ENCODE measurements around the gene CFAP61.

DNA sequence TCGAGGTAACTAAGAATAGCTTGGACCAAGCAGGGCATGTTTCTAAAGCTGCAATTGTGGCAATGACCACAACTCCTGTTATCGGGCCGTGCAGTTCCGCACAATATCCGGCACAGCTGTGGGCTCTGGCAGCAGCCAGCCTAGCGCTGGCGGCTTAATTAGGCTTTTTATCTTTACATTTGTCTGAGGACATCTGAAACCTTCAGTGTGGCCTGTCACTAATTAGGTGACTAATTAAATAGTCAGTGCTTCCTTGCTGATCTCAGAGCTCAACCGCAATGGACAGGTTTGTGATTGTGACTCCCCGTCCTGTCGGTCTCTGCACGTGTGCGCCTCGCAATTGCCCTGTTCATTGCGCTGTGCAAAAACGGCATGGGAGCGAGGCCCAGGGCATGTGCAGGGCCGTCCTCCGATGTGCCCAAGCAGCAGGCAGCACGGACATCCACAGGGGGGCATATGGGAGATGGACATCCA, 180.7 kb downstream of the CFAP61 start:
- no peak for TF ChIP-seq POLR2AphosphoS5 (IDR thresholded peaks at IDR 0.05)
- no peak for TF ChIP-seq POLR2A (IDR thresholded peaks at IDR 0.05)
- TF ChIP-seq CTCF (IDR thresholded peaks at IDR 0.05): no peak
